HG02571 (cell line): ENCODE data around the gene KLHL40.

Source experiments
- ATAC-seq: cut with Tn5 transposase; IDR thresholded peaks from one replicate; pipeline ENCODE4 v1.9.1; 2021; ENCODE audit warnings: mild to moderate bottlenecking, moderate library complexity; ENCODE audit not compliant: unreplicated experiment

KLHL40 gene

DNA sequence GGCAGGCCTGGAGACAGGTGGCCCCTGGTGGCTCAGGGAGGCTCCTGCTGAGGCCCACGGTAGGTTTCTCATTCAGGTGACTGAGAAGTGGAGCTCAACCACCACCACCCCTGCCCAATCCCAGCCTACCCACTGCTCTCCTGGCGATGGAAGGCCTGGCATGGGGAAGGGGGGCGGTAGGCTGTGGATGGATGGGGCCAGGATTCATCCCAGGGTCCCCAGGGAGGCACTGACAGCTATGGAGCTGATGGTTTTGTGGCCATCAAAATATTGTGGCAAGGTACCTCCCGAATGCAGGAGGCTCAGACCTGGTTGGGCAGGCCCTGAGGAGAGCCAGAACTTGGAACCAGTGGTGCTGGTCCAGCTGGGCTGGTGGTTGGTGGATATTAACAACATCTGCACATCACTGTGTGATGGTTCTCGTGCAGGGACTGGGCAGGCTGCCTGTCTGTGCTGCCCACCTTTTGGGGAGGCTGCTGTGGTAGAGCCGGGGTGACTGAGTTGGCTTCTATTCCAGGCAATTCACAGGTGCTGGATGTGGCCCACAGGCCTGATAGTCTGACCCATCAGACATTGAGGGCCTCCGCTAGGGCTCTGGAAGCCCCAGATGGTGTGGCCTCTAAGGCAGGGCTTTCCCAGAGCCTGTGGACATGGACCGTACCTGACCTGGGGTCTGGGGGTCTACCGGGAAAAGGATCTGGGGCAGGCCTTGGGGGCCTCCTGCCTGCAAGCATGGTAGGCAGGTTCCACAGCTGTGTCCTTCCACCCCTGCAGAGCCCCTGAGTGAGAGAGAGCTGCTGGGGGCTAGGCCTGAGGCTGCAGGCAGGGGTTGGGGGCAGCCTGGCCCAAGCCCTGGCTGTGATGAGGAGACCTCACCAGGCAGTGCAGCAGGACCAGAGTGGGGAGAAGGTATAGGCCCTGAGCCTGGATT lies 28.4 kb upstream of the KLHL40 start:
- no peak for ATAC-seq

DNA sequence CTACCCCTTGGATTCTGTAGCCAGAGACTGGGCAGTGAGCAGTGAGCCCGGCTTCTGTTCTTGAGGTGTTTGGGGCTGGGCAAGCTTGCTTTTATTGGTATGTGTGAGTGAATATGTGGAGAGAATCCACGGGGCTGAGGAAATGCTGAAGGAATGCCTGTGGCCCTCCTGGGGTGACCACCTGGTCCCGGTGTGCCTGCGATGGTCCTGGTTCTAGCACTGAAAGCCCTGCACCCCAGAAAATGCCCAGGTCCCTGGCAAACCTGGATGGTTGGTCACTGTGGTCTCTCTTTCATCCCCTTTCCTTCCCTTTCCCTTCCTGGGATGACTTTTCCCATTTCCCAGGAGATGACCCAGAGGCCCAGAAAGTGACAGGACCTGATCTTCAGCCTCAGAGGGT lies 27.7 kb upstream of the KLHL40 start:
- ATAC-seq = no peak

DNA sequence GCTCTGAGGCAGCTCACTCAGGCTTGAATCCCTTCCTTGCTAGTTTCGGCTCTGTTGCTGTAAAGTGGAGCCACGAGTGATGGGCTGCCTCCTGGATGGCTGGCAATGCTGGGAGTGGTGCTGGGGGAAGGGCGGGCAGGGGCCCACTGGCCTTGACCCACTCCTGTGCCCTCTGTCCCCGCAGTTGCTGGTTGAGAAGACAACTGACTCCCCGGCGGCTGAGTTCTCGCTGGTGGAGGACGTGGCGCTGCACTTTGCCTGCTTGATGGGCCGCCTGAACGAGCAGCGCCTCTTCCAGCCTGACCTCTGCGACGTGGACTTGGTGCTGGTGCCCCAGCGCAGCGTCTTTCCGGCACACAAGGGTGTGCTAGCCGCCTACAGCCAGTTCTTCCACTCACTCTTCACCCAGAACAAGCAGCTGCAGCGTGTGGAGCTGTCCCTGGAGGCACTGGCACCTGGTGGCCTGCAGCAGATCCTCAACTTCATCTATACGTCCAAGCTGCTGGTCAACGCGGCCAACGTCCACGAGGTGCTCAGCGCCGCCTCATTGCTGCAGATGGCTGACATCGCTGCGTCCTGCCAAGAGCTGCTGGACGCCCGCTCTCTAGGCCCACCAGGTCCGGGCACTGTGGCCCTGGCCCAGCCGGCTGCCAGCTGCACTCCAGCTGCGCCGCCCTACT lies 27.1 kb upstream of the KLHL40 start:
- no peak for ATAC-seq

DNA sequence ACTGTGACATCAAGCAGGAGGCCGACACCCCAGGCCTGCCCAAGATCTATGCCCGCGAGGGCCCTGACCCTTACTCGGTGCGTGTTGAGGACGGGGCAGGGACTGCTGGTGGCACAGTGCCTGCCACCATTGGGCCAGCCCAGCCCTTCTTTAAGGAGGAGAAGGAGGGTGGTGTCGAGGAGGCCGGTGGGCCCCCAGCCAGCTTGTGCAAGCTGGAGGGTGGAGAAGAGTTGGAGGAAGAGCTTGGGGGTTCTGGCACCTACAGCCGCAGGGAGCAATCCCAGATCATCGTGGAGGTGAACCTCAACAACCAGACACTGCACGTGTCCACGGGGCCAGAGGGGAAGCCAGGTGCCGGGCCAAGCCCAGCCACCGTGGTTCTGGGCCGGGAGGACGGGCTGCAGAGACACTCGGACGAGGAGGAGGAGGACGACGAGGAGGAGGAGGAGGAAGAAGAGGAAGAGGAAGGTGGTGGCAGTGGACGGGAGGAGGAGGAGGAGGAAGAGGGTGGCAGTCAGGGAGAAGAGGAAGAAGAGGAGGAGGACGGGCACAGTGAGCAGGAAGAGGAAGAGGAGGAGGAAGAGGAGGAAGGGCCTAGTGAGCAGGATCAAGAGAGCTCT lies 26.5 kb upstream of the KLHL40 start:
- ATAC-seq = no peak

DNA sequence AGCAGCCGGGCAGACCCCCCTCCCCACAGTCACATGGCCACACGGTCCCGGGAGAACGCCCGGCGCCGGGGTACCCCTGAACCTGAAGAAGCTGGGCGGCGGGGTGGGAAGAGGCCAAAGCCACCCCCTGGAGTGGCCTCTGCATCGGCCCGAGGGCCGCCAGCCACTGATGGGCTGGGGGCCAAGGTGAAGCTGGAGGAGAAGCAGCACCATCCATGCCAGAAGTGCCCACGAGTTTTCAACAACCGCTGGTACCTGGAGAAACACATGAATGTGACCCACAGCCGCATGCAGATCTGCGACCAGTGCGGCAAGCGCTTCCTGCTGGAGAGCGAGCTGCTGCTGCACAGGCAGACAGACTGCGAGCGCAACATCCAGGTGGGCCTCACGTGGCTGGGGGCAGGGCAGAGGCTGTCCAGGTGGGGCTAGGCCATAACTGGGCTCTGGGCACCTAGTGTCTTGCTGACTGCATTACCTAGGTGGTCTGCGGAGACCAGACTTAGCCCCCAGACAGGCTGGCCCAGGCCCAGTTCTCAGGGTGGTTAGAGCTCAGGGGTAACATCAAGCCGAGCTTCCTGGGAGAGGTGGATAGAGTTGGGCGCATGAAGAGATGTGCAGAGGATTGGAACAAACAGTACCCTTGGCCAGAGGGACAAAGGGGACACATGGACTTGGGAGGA lies 25.7 kb upstream of the KLHL40 start:
- ATAC-seq = no peak

DNA sequence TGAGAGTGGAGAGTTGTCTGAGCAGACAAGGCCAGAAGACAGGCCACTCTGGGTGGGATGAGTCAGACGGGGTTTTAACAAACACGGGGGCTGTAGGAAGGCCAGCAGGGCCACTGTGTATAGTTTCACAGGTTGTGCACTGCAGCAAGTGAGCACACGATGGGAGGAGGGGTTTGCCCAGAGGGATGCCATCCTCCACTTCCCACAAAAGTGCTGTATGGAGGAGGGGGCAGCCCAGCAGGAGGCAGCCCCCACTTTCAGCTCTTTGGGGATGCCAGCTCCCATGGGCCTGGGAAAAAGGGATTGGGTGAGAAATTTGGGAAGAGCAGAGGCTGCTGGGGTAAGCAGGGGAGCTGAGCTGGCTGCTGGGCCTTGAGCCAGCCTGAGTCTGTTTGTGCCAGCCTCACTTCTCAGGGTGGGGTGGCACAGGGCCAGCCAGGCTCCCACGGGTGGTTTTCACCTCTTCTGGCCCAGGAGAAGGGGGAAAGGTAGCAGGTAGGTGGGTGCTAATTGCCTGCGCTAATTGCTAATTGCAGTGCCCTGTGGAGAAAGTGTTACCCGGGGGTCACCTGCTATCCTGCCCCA lies 25.1 kb upstream of the KLHL40 start:
- ATAC-seq = no peak

DNA sequence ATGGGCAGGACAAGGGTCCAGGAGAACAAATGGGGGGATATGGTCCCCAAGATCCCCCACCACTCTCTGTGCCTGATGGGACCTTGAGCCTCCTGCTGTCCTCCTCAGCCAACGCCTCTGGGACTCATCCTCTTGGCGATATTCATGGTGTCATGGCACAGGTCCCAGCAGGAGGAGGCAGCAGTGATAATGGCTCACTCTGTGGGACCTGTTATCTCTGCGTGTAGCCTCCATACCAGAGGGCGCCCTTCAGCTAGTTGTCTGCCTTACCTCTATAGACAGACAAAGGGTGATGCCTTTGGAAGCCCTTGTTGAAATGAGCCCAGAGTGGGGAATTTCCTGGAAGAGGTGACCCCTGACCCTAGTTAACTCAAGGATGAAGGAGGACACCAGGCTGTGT lies 24.4 kb upstream of the KLHL40 start:
- ATAC-seq = no peak

DNA sequence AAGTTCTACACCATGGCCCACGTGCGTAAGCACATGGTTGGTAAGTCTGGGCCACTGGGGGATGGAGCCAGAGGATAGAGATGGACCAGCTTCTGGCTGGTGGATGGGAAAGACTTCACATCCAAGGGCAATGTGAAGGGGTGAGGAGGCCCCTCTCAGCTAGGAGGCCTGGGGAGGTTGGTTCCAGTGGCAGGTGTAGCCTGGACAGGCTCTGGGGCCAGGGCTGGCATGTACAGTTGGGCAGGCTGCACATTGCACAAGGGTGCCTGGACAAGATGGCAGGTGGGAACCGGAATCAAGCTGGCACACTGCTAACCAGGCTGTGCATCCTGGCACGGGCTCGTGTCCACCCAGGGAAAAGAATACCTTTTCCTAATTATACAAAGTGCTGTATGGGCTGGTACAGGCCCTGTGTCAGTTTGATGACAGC lies 23.7 kb upstream of the KLHL40 start:
- ATAC-seq = no peak

DNA sequence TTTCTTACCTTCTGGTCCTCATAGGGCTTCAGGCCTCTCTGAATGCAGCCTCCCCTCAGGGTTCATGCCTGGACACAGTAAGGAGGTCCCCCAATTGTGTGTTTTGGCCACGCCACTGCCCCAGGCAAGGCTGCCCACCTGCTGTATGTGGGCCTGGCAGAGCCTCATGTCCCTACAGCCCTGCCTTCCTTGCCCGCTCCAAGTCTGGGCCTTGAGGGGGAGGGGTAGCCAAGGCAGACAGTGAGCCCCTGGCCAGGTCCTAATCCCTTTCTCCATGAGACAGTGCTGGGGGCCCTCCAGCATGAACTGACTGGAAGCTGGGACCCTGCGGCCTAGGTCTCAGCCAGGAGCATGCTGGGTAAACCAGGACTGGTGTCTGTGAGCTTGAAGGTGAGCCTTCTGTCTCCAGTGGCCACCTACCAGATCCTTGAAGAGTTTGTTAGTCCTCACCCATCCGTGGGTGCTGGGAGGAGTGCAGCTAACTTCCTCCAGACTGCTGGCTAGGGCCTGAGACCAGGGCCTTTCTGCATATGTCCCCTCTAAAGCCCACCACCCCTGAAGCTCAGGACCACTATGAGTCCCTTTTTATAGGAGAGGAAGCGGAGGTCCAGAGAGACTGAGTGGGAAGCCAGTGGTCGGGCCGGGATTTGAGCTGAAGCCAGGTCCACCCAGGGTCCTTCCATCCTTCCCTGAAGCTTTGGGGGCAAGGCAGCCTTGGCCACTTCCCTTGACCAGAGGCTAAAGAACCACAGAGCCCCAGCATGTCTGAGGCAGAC lies 23.1 kb upstream of the KLHL40 start:
- ATAC-seq = no peak

DNA sequence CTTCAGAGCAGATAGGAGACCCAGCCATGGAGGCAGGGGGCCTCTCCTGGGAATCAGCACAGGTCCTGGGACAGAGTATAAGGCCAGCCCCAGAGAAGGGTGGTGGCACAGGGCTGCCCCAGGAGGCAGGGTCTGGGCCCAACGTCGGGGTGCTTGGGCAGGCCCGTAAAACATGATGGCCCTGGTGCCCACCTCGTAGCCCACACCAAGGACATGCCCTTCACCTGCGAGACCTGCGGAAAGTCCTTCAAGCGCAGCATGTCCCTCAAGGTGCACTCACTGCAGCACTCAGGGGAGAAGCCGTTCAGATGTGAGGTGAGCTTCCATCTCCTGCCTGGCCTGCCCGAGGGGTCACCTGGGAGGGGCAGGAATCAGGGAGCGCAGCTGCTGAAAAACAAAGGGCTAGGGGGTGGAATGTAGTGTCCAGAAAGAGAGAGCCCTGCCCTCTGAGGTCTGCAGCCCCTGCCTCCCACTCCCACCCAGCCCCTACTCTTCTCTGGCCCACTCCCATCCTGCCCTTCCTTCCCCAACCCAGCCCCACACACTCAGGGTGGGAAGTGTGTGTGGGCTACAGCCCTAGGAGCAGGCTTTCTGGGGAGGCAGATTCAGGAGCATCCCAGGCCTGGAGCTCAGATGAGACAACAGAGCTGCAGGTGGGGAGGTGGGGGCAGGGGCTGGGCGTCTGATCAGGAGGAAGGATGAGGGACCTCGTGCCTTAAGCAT lies 22.4 kb upstream of the KLHL40 start:
- ATAC-seq = no peak

DNA sequence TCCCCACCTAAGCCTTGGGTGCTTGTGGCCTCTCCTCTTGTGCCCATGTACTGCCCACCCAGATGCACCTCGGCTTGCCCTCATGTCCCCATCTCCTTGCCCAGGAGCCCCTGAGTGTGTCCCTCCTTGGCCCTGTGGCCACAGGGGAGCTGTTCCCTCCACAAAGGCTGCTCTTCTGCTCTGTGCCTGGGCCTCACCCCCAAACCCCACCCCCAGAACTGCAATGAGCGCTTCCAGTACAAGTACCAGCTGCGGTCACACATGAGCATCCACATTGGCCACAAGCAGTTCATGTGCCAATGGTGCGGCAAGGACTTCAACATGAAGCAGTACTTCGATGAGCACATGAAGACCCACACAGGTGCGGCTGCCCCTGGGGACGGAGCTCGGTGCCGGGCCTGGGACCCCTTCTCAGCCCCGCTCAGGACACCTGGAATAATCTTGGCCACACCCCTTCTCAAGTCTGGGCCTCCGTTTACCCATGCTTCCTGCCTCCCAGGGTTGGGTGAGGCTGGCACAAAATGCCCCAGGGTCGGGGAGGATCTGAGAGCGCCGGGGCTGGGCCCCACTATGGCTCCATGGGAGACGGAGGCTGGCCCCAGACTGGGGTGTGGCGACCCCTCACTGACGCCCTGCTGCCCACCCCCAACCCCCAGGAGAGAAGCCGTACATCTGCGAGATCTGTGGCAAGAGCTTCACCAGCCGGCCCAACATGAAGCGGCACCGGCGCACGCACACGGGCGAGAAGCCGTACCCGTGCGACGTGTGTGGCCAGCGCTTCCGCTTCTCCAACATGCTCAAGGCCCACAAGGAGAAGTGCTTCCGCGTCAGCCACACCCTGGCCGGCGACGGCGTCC lies 21.5 kb upstream of the KLHL40 start:
- ATAC-seq = no peak

DNA sequence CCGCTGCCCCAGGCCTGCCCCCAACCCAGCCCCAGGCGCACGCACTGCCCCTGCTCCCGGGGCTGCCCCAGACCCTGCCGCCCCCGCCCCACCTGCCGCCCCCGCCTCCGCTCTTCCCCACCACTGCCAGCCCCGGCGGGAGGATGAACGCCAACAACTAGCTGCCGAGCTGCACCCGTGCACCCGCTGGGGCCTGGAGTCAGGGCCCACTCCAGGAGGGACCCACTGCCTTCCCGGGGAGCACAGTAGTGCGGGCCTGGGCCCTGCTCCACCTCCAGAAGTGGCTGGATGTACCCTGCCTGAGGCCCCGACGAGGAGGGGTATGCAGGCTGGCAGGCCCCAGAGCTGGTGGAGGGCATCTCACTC lies 20.9 kb upstream of the KLHL40 start:
- ATAC-seq = no peak

DNA sequence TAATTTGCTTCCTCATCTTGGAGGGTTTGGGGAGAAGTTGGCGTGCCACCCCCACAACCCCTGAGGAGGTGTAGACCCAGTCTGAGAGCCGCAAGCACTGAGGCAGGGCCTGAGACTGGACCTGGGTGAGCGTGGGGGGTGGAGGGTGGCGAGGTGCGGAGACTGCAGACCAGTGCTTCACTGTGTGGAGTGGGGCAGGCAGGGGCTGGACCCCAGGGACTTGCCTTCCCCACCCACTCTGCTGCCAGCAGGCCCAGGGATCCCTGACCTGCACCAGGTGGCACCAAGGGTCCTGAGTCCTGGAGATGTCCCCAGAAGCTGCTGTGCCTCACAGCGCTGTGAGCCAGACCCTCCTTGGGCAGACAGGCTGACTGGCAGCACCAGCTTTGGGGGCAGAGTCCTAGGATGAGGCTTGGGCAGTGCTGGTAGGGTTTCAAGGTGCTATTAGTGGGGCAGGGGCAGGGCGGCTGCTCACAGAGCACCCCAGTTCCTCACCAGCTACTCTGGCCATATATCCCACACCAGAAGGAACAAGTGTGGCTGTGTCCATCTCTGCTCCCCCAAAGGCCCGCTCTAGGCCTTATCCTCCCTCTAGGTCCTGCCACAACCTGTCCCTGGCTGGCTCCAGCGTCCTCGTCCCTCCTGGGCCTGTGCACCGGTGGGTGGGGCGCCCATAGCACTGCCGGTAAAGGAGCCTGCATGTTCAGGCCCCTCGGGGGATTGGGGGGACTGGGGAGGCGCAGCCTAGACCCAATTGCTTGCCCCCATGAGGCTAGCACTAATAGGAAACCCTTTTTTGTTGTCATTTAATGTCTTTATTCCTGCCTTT lies 20.1 kb upstream of the KLHL40 start:
- ATAC-seq = no peak

DNA sequence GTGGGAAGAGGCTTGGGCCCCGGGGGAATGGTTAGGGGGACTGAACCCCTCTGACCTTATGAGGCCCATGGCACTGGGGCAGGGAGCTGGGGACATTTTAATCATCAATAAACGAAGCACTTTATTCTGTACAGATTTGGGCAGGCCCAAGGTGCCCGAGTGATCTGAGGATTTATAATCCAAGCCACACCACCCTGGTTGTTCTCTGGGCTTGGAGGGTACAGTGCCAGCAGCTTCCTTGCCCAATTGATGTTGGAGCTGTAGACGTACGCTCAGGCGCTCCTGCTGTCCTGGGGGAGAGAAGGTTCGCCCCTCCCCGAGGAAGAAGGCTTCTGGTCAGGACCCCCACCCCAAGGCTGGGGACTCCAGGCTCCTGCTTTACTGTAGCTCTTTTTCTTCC lies 19.3 kb upstream of the KLHL40 start:
- no peak for ATAC-seq

DNA sequence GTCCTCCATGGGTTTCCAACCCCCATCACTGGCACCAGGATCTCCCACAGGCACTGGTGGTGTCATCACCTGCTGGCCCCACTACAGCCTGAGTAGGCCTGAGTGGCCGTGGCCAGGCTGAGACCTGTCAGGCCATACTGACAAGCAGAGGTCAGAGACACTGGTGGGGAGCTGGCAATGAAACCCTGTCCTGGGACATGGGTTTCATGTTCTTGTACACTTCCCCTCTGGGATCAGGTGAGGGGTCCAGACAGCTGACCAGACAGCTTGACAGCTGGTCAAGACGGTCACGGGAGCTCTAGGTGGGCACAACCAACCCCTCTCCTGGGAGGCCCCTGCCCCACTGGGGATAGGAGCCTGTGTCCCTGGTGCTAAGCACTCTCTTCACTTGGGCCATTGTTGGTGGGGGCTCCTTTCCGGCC lies 18.7 kb upstream of the KLHL40 start:
- no peak for ATAC-seq

DNA sequence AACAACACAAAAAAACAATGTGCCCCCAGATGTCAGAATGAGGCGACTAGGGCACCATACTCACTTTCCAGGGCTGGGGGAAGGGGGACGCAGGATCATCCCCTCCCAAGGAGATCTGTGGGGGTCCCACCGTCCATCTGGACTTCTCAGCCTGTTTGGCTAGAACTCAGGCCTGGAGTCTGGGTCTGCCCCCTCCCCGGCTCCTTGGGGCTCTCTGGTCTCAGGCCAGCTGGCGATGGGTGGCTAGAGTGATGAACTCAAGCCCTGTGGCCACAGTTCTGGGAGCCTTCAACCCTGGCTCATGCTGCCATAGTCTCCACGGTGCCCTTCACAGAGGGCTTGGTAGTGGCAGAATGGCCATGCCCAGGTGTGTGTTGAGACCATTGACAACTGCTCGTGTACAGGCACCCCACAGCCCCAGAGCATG lies 18.2 kb upstream of the KLHL40 start:
- ATAC-seq = no peak

DNA sequence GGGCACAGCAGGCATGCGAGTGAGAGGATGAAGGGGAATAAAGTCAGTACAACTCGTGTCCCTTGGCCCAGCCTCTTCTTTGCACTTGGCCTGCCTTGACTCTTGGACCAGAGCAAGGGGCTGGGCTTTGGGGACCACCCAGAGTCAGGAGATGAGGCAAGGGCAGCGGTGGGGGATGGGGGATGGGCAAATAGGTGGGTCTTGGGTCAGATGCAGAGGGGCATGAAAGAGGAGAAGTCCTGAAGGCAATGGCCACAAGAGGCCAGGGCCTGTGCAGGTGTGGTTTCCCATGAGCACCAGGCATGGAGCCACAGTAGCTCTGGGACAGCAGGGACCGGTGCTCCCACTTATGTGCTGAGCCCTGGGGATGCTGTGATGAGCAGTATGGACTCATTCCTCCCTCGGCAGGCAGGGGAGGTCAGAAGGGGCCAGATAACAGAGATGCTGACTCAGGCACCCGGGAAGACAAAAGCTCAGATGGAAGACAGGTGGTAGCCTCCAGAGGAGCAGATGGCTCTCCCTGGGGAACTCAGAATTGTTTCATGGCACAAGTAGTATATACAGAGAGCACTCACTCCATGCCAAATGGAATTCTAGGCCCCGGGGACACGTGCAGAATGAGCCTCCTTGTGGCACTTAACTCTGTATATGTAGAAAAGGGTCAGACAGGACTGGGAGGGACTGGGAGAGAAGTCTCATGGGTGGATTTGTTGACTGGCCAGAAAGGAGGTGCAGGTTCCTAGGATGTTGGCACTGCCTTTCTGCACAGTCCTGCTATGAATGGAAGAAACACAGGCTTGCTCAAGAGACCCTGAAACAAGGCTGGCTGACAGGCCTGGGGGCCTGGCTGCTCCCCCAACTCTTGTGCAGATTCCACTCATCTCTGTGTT lies 17.6 kb upstream of the KLHL40 start:
- no peak for ATAC-seq
